H9 (cell line): Measurements from ENCODE around the gene SLC24A1. TPM values are rescaled to one million over a fixed set of nuclear protein-coding genes. Genes with fewer than 3 reads are reported as not detected.

Experiments
- DNase-seq: peaks from one replicate; pipeline ENCODE4 v3.0.0-alpha.2; 2017
- H2AFZ ChIP-seq: one replicate; pipeline ENCODE4 v1.6.1; 2013; ENCODE audit warnings: mild to moderate bottlenecking, low read length, control low read depth, moderate library complexity
- H2AK5ac ChIP-seq: 2 replicates; pipeline ENCODE4 v1.6.1; 2013; ENCODE audit warnings: low read length, control low read depth, mixed read lengths; ENCODE audit not compliant: insufficient read length
- H2BK120ac ChIP-seq: one replicate; pipeline ENCODE4 v1.6.1; 2013; ENCODE audit warnings: low read depth, mild to moderate bottlenecking, low read length, control low read depth, inconsistent platforms; ENCODE audit not compliant: poor library complexity, severe bottlenecking
- H2BK12ac ChIP-seq: 2 replicates; pipeline ENCODE4 v1.6.1; 2013; ENCODE audit warnings: low read length, control low read depth, mixed read lengths, low read depth; ENCODE audit not compliant: insufficient read length
- H2BK15ac ChIP-seq: 2 replicates; pipeline ENCODE4 v1.6.1; 2013; ENCODE audit warnings: low read depth, low read length, control low read depth
- H2BK20ac ChIP-seq: one replicate; pipeline ENCODE4 v1.6.1; 2013; ENCODE audit warnings: low read depth, mild to moderate bottlenecking, low read length, control low read depth, inconsistent platforms; ENCODE audit not compliant: poor library complexity, severe bottlenecking
- H2BK5ac ChIP-seq: 2 replicates; pipeline ENCODE4 v1.6.1; 2013; ENCODE audit warnings: low read length, control low read depth, mixed read lengths; ENCODE audit not compliant: insufficient read length
- H3K14ac ChIP-seq: 2 replicates; pipeline ENCODE4 v1.6.1; 2013; ENCODE audit warnings: low read length, control low read depth; ENCODE audit not compliant: insufficient read depth
- H3K18ac ChIP-seq: 2 replicates; pipeline ENCODE4 v1.6.1; 2013; ENCODE audit warnings: low read depth, mild to moderate bottlenecking, mixed read lengths, low read length, control low read depth; ENCODE audit not compliant: insufficient read length
- H3K23ac ChIP-seq: 2 replicates; pipeline ENCODE4 v1.6.1; 2013; ENCODE audit warnings: low read length, control low read depth, mixed read lengths, low read depth; ENCODE audit not compliant: insufficient read length
- H3K23me2 ChIP-seq: 2 replicates; pipeline ENCODE4 v1.6.1; 2013; ENCODE audit warnings: low read depth, mild to moderate bottlenecking, mixed read lengths, low read length, control low read depth; ENCODE audit not compliant: insufficient read length, poor library complexity, severe bottlenecking
- H3K27ac ChIP-seq: 2 replicates; pipeline ENCODE4 v1.5.1; 2013; ENCODE audit warnings: low read length, control low read depth, mixed read lengths, low read depth; ENCODE audit not compliant: insufficient read length
- H3K27me3 ChIP-seq: 2 replicates; pipeline ENCODE4 v1.6.1; 2013; ENCODE audit warnings: low read length, control low read depth, inconsistent platforms; ENCODE audit not compliant: insufficient read depth
- H3K4ac ChIP-seq: 2 replicates; pipeline ENCODE4 v1.6.1; 2013; ENCODE audit warnings: low read depth, mild to moderate bottlenecking, control low read depth, inconsistent platforms, low read length, moderate library complexity
- H3K4me1 ChIP-seq: 2 replicates; pipeline ENCODE4 v1.6.1; 2013; ENCODE audit warnings: low read length, control low read depth, inconsistent platforms; ENCODE audit not compliant: insufficient read depth
- H3K4me2 ChIP-seq: 2 replicates; pipeline ENCODE4 v1.6.1; 2013; ENCODE audit warnings: low read length, control low read depth, mixed read lengths; ENCODE audit not compliant: insufficient read length, insufficient read depth
- H3K56ac ChIP-seq: 2 replicates; pipeline ENCODE4 v1.6.1; 2013; ENCODE audit warnings: low read depth, mild to moderate bottlenecking, mixed read lengths, low read length, control low read depth; ENCODE audit not compliant: insufficient read length
- H3K79me1 ChIP-seq: 2 replicates; pipeline ENCODE4 v1.6.1; 2013; ENCODE audit warnings: low read depth, mild to moderate bottlenecking, moderate library complexity, low read length, control low read depth, inconsistent platforms; ENCODE audit not compliant: insufficient read depth, poor library complexity, severe bottlenecking
- H3K79me2 ChIP-seq: 2 replicates; pipeline ENCODE4 v1.6.1; 2013; ENCODE audit warnings: low read length, control low read depth, inconsistent platforms; ENCODE audit not compliant: insufficient read depth
- H3K9ac ChIP-seq: 2 replicates; pipeline ENCODE4 v1.6.1; 2013; ENCODE audit warnings: low read length, control low read depth, mixed read lengths; ENCODE audit not compliant: insufficient read length; ENCODE audit errors: extremely low read depth
- H3K9me3 ChIP-seq: one replicate; pipeline ENCODE4 v1.6.1; 2013; ENCODE audit warnings: low read depth, low read length, inconsistent platforms; ENCODE audit not compliant: control insufficient read depth
- H3T11ph ChIP-seq: one replicate; pipeline ENCODE4 v1.6.1; 2013; ENCODE audit warnings: mild to moderate bottlenecking, low read length, control low read depth, inconsistent platforms
- H4K20me1 ChIP-seq: one replicate; pipeline ENCODE4 v1.6.1; 2013; ENCODE audit not compliant: control insufficient read depth, insufficient read length, insufficient read depth
- H4K5ac ChIP-seq: 2 replicates; pipeline ENCODE4 v1.6.1; 2013; ENCODE audit warnings: low read depth, mild to moderate bottlenecking, mixed read lengths, low read length, control low read depth; ENCODE audit not compliant: insufficient read length
- H4K8ac ChIP-seq: replicated peaks from 2 replicates; pipeline ENCODE4 v1.6.1; 2013; ENCODE audit warnings: low read length, control low read depth, mixed read lengths, low read depth; ENCODE audit not compliant: insufficient read length
- H4K91ac ChIP-seq: 2 replicates; pipeline ENCODE4 v1.6.1; 2013; ENCODE audit warnings: low read depth, mild to moderate bottlenecking, moderate library complexity, mixed read lengths, low read length, control low read depth; ENCODE audit not compliant: insufficient read length
- H3K27ac Mint-ChIP-seq, 3 experiments: 2 replicates in 2 of 3; 3 replicates in 1 of 3; pipeline ENCODE4 v1.8.0; 2020 to 2021; ENCODE audit warnings: mixed read lengths in 3 of 3, mild to moderate bottlenecking in 1 of 3, moderate library complexity in 1 of 3
- H3K27me3 Mint-ChIP-seq: 2 replicates; pipeline ENCODE4 v1.8.0; 2021; ENCODE audit warnings: low read depth, mild to moderate bottlenecking, moderate library complexity, mixed read lengths
- H3K36me3 Mint-ChIP-seq, 3 experiments: 2 replicates in 2 of 3; 3 replicates in 1 of 3; pipeline ENCODE4 v1.8.0; 2020 to 2021; ENCODE audit warnings: low read depth in 3 of 3, mixed read lengths in 3 of 3; ENCODE audit not compliant: insufficient read depth in 1 of 3
- H3K4me1 Mint-ChIP-seq, 2 experiments: 2 replicates each; pipeline ENCODE4 v1.8.0; 2020; ENCODE audit warnings: mixed read lengths in 2 of 2
- H3K4me3 Mint-ChIP-seq, 2 experiments: 2 replicates in 1 of 2; 3 replicates in 1 of 2; pipeline ENCODE4 v1.8.0; 2020 to 2021; ENCODE audit warnings: mild to moderate bottlenecking in 2 of 2, mixed read lengths in 2 of 2, moderate library complexity in 1 of 2
- H3K9me3 Mint-ChIP-seq, 2 experiments: 2 replicates in 1 of 2; 3 replicates in 1 of 2; pipeline ENCODE4 v1.8.0; 2020; ENCODE audit warnings: mild to moderate bottlenecking in 2 of 2, mixed read lengths in 2 of 2, moderate library complexity in 1 of 2
- CTCF ChIP-seq: fragments of 200-600 bp; sonication (generic); conservative IDR thresholded peaks from 3 replicates; pipeline ENCODE4 v1.8.0; 2021; ENCODE audit warnings: antibody characterized with exemption, mild to moderate bottlenecking
- WGBS: extraction: QIAGEN DNeasy Blood & Tissue Kit; methylation state at CpG from one replicate; pipeline ENCODE4 v1.1.7; 2013; ENCODE audit warnings: missing lambda C conversion rate, low lambda C conversion rate, mixed read lengths; ENCODE audit not compliant: insufficient read length; ENCODE audit errors: extremely low coverage; 5-methylcytosine and 5-hydroxymethylcytosine counted together
- total RNA-seq: library from RNA; stranded (reverse); gene quantifications from 2 replicates; pipeline ENCODE4 v1.2.1, GENCODE V29; 2021

SLC24A1 gene
- total RNA-seq, 1 experiment from 2014 or later: 8.6 TPM

GRCh38 chr15:65650312-65651041 lies 28.7 kb downstream of the SLC24A1 start:
- peaks cover 6 to 12% of the 10 kb centered on the region in 2 experiments for H3K4me1 Mint-ChIP-seq
- H3K27me3 Mint-ChIP-seq: no peaks in the 10 kb centered on the region
- Histone ChIP-seq H3K4ac (no peak overlapping the region), H3K18ac (no peak overlapping the region), H2BK5ac (no peak overlapping the region), H4K8ac (no peak overlapping the region), H2AFZ (no peak overlapping the region), H4K91ac (no peak overlapping the region), H4K20me1 (no peaks in the 10 kb centered on the region), H3K14ac (no peak overlapping the region), H3K9me3 (no peaks in the 10 kb centered on the region), H3T11ph (no peak overlapping the region), H4K5ac (no peak overlapping the region), H3K23ac (no peak overlapping the region), H3K79me1 (no peaks in the 10 kb centered on the region), H3K23me2 (no peaks in the 10 kb centered on the region), H3K56ac (no peak overlapping the region), H3K4me1 (0 out of 2 replicates have a peak, but pooled peaks cover 2% of the 10 kb centered on the region), H2BK15ac (no peak overlapping the region), H3K27me3 (no peaks in the 10 kb centered on the region), H3K4me2 (no peak overlapping the region), H2BK20ac (no peak overlapping the region), H2BK120ac (no peak overlapping the region), H3K27ac (no peak overlapping the region), H3K9ac (no peak overlapping the region), H3K79me2 (no peaks in the 10 kb centered on the region), H2AK5ac (no peak overlapping the region), H2BK12ac (no peak overlapping the region)
- no peak for TF ChIP-seq CTCF
- no peaks in the 10 kb centered on the region for H3K36me3 Mint-ChIP-seq
- no peaks in the 10 kb centered on the region for H3K9me3 Mint-ChIP-seq
- no peak overlapping the region for H3K4me3 Mint-ChIP-seq
- DNase-seq: no peak
- 100% methylated on average over 2 of the region's 12 CpGs for WGBS
- no peak overlapping the region; a peak in 1 of 7 replicates for H3K27ac Mint-ChIP-seq
